KMS-11 (cell line): ENCODE results near the gene ZNF785.

Experiments used
- H2AFZ ChIP-seq: fragments of 200-600 bp; sonication (generic); 2 replicates; pipeline ENCODE4 v1.6.1; 2016; ENCODE audit warnings: antibody characterized with exemption, mixed run types, low read depth
- H3K27ac ChIP-seq: fragments of 200-600 bp; sonication (generic); 2 replicates; pipeline ENCODE4 v1.6.1; 2016; ENCODE audit warnings: mild to moderate bottlenecking, mixed run types
- H3K27me3 ChIP-seq: fragments of 200-600 bp; sonication (generic); 2 replicates; pipeline ENCODE4 v1.6.1; 2017; ENCODE audit warnings: mild to moderate bottlenecking, low read depth, mixed run types, moderate library complexity; ENCODE audit not compliant: insufficient read depth
- H3K36me3 ChIP-seq: fragments of 200-600 bp; sonication (generic); 2 replicates; pipeline ENCODE4 v1.6.1; 2017; ENCODE audit warnings: mild to moderate bottlenecking, mixed run types; ENCODE audit not compliant: insufficient read depth
- H3K4me1 ChIP-seq: fragments of 200-600 bp; sonication (generic); 2 replicates; pipeline ENCODE4 v1.6.1; 2016; ENCODE audit warnings: mild to moderate bottlenecking, low read depth, mixed run types; ENCODE audit not compliant: poor library complexity, severe bottlenecking
- H3K4me2 ChIP-seq: fragments of 200-600 bp; sonication (generic); 2 replicates; pipeline ENCODE4 v1.7.0; 2016; ENCODE audit warnings: mild to moderate bottlenecking, mixed run types
- H3K4me3 ChIP-seq: fragments of 200-600 bp; sonication (generic); IDR thresholded peaks from 2 replicates; pipeline ENCODE4 v1.6.1; 2017; ENCODE audit warnings: low read depth, low read length, mixed read lengths; ENCODE audit not compliant: insufficient read depth
- H3K79me2 ChIP-seq: fragments of 200-600 bp; sonication (generic); 2 replicates; pipeline ENCODE4 v1.6.1; 2016; ENCODE audit warnings: low read depth, mixed run types; ENCODE audit not compliant: insufficient read depth
- H3K9ac ChIP-seq: fragments of 200-600 bp; sonication (generic); 2 replicates; pipeline ENCODE4 v1.6.1; 2016; ENCODE audit warnings: mild to moderate bottlenecking, mixed run types
- H4K20me1 ChIP-seq: fragments of 200-600 bp; sonication (generic); 2 replicates; pipeline ENCODE4 v1.6.1; 2016; ENCODE audit warnings: mild to moderate bottlenecking, mixed run types; ENCODE audit not compliant: insufficient read depth
- CTCF ChIP-seq: fragments of 200-600 bp; sonication (generic); conservative IDR thresholded peaks from 2 replicates; pipeline ENCODE4 v1.6.1; 2017; ENCODE audit warnings: low read depth, mild to moderate bottlenecking, antibody characterized with exemption, low read length, moderate library complexity, mixed read lengths

Gene ZNF785

GRCh38 chr16:30604316-30604947 is 18.9 kb upstream of the ZNF785 start:
- no peak overlapping the region for H3K27ac ChIP-seq

GRCh38 chr16:30603945-30604315 is 18.4 kb upstream of the ZNF785 start:
- no peaks in the 10 kb centered on the region for H3K36me3 ChIP-seq
- no peak overlapping the region for H3K4me3 ChIP-seq
- H3K4me2 ChIP-seq: no peak overlapping the region
- no peaks in the 10 kb centered on the region for H4K20me1 ChIP-seq
- no peaks in the 10 kb centered on the region for H3K27me3 ChIP-seq
- no peak for TF ChIP-seq CTCF
- H3K79me2 ChIP-seq: no peaks in the 10 kb centered on the region
- no peak overlapping the region for H3K9ac ChIP-seq
- no peak overlapping the region for H3K27ac ChIP-seq
- peaks cover under 1% of the 10 kb centered on the region for H3K4me1 ChIP-seq
- H2AFZ ChIP-seq: no peak overlapping the region

More at GRCh38 chr16:30604316-30604947, 18.9 kb upstream of the ZNF785 start:
- H3K4me3 ChIP-seq: no peak overlapping the region
- no peak overlapping the region for H3K9ac ChIP-seq
- no peak overlapping the region for H2AFZ ChIP-seq
- H3K4me2 ChIP-seq: no peak overlapping the region
- H3K79me2 ChIP-seq: no peaks in the 10 kb centered on the region
- peaks cover 5% of the 10 kb centered on the region for H3K4me1 ChIP-seq
- no peaks in the 10 kb centered on the region for H3K27me3 ChIP-seq
- H4K20me1 ChIP-seq: no peaks in the 10 kb centered on the region
- H3K36me3 ChIP-seq: no peaks in the 10 kb centered on the region
- no peak for TF ChIP-seq CTCF

- H4K20me1 ChIP-seq: no peaks in the 10 kb centered on the region
- no peak for TF ChIP-seq CTCF
- H3K27me3 ChIP-seq: no peaks in the 10 kb centered on the region
- H3K27ac ChIP-seq: no peak overlapping the region
- no peak overlapping the region for H2AFZ ChIP-seq
- no peak overlapping the region for H3K4me3 ChIP-seq
- H3K36me3 ChIP-seq: no peaks in the 10 kb centered on the region
- no peaks in the 10 kb centered on the region for H3K79me2 ChIP-seq
- no peak overlapping the region for H3K9ac ChIP-seq
- no peak overlapping the region for H3K4me2 ChIP-seq
- peaks cover 8% of the 10 kb centered on the region for H3K4me1 ChIP-seq
These were observed 17.2 kb upstream of the ZNF785 start for GRCh38 chr16:30602616-30603277.

GRCh38 chr16:30601966-30602365 is 16.5 kb upstream of the ZNF785 start:
- Histone ChIP-seq H4K20me1 (no peaks in the 10 kb centered on the region), H3K4me3 (no peak overlapping the region), H3K9ac (no peak overlapping the region), H3K4me1 (peaks cover 8% of the 10 kb centered on the region), H2AFZ (no peak overlapping the region), H3K36me3 (no peaks in the 10 kb centered on the region), H3K79me2 (no peaks in the 10 kb centered on the region), H3K4me2 (no peak overlapping the region), H3K27me3 (no peaks in the 10 kb centered on the region), H3K27ac (no peak overlapping the region)
- TF ChIP-seq CTCF: no peak
